GM12878 (cell line): Measurements from ENCODE around the gene HMCES.

Source experiments
- DPF2 ChIP-seq: fragments of 450-650 bp; IDR thresholded peaks from 2 replicates; pipeline ENCODE4 v1.6.1; 2017; ENCODE audit warnings: mild to moderate bottlenecking
- MYC ChIP-seq: IDR thresholded peaks from 2 replicates; pipeline ENCODE4 v1.6.1; 2011; ENCODE audit warnings: mild to moderate bottlenecking, low read length, moderate library complexity, inconsistent platforms; ENCODE audit not compliant: insufficient read depth, insufficient replicate concordance, insufficient read length, severe bottlenecking
- NFYB ChIP-seq: IDR thresholded peaks from 2 replicates; pipeline ENCODE4 v1.6.1; 2011; ENCODE audit warnings: low read depth, mild to moderate bottlenecking, low read length, improper control_type of control experiment, moderate library complexity; ENCODE audit not compliant: insufficient read depth
- TF ChIP-seq, protein P1 (sequence below): fragments of 450-650 bp; conservative IDR thresholded peaks from 2 replicates; pipeline ENCODE4 v1.6.1; 2017; ENCODE audit warnings: mild to moderate bottlenecking, moderate library complexity

GRCh38 chr3:129344540-129345220 is 66.0 kb downstream of the HMCES start:
- TF ChIP-seq DPF2, result no peak
- no peak for TF ChIP-seq NFYB
- TF ChIP-seq MYC, result no peak
- TF ChIP-seq, protein P1, sequence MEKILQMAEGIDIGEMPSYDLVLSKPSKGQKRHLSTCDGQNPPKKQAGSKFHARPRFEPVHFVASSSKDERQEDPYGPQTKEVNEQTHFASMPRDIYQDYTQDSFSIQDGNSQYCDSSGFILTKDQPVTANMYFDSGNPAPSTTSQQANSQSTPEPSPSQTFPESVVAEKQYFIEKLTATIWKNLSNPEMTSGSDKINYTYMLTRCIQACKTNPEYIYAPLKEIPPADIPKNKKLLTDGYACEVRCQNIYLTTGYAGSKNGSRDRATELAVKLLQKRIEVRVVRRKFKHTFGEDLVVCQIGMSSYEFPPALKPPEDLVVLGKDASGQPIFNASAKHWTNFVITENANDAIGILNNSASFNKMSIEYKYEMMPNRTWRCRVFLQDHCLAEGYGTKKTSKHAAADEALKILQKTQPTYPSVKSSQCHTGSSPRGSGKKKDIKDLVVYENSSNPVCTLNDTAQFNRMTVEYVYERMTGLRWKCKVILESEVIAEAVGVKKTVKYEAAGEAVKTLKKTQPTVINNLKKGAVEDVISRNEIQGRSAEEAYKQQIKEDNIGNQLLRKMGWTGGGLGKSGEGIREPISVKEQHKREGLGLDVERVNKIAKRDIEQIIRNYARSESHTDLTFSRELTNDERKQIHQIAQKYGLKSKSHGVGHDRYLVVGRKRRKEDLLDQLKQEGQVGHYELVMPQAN, result no peak
